Measurements from ENCODE around the gene HLF.
"Not testable (repeated sequence)": the region's sequence is repeated elsewhere in the genome, so short reads cannot be mapped to it uniquely, and the experiment has no call there.

Gene HLF

DNA sequence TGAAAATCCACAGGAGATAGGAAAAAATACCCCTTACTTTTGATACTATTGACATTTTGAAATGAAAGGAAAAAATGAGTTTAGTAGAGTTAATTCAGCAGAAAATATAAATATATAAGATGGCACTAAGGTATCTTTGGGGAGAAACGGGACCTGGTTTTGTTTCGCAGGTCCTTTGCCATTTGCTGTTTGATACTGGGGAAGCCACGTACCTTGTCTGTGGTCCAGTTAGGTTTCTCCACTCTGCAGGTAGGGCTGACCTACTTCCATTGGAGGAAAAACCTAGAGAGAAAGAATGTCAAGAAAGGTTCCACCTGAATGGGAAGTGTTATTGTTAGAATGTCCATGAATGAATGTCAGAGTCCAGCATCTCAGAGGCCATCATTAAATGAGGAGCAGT lies 48.1 kb downstream of the HLF start:
- DNase-seq: no peak

DNA sequence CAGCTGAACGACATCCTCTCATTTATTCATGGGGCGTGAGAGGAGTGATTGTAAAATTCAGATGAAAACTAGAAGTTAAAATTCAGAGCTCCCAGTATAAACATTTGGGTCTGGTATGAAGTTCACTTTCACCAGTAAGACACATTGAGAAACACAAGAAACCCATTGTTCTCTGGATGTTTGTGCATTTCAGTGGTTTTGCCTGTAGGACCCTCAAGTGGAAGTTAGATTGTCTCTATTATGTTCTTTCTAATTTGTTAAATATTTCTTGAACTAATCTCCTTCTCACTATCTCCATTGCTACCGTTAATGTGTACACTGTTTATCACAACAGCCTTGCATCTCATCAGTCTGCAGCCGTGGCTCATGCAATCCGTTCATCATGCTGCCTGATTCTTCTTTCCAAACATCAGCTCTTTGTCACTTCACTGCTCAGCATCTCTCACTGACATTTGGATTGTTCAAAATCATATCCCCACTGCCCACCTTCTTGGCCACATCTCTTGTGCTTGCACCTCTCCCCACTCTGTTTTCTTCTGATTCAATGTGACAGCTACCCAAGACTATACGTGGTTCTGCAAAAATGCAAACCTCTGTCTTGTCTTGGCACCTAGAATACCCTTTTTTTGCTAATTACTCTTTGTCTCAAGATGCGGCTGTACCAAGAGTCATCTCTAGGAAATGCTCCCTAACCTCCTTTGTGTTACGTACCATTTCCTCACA lies 49.5 kb downstream of the HLF start:
- DNase-seq: no peak

DNA sequence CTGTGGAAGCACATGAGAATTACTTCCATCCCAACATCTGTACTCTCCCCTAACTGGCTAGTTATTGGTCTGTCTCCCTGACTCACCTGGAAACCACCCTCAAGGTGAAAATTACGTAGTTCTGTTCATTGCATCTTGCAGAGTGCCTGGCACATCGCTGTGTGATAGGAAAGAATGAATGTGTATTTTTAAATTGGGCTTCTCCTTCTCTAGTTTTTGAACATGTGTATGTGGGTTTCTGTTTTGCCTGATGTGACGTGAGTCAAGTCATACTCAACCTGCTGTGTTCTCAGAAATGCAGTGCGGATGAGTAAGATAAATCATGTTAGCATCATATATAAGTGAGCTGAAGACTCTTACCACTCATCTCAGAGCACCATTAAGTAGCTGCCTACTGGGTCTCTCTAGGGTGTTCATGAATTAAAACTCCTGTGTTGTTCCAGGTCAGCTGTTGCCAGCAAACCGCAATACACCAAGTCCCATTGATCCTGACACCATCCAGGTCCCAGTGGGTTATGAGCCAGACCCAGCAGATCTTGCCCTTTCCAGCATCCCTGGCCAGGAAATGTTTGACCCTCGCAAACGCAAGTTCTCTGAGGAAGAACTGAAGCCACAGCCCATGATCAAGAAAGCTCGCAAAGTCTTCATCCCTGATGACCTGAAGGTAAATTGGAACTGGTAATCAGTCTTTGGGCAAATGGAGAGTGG lies 50.2 kb downstream of the HLF start:
- no peak for DNase-seq

DNA sequence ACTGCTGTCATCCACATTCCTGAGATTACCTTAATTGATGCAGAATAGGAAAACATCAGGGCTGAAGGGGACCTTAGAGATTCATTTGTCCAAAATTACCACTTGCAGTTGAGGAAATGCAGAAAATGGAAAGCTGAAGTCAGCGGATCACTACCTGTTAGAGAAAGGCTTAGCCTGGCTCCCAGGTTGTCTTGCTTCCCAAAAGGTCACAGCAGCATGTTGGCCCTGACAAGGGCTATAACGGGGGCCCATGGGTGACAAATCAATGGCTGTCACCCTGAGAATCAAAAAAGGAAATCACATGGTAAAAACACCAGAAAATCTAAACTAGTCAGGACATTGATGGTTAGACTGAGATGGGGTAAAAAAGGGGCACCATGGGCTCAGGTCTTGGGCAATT lies 51.7 kb downstream of the HLF start:
- DNase-seq: no peak

DNA sequence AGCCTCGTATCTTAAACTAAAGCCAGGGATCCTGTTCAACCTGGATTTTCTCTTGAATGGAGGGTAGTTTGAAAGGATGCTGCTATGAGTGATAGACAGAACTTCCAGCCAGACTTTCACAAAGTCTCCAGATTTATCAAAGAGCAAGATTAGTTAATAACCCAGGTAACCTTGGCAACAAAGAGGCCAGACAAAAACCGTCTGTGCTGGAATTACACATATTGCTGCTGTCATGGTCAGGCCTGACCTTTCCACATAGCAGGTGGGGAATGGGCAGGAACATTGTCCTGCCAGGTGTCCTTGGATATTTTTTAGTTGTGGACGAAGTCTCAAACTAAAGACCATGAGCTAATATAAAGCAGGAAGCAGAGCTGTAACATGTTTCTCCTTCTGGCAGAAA lies 52.5 kb downstream of the HLF start:
- DNase-seq: no peak

DNA sequence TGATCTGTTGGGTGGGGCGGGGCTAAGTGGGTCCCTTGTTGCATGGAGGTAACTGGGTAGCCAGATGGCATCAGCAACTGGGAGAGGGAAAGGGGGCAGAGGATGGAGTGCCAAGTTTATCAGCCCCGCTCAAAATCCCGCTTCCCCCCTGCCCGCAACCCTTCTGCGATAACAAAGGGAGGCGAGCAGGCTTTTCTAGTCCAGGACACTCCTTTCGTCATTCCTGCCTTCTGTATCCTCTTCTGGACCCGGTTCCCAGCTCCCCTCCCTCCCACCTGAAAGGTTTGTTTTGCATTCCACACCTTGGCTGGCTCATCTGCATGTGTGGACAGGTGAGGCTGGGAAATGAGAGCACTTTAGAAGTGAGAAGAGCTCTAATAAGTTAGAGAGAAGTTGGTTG lies 53.3 kb downstream of the HLF start:
- DNase-seq: no peak

DNA sequence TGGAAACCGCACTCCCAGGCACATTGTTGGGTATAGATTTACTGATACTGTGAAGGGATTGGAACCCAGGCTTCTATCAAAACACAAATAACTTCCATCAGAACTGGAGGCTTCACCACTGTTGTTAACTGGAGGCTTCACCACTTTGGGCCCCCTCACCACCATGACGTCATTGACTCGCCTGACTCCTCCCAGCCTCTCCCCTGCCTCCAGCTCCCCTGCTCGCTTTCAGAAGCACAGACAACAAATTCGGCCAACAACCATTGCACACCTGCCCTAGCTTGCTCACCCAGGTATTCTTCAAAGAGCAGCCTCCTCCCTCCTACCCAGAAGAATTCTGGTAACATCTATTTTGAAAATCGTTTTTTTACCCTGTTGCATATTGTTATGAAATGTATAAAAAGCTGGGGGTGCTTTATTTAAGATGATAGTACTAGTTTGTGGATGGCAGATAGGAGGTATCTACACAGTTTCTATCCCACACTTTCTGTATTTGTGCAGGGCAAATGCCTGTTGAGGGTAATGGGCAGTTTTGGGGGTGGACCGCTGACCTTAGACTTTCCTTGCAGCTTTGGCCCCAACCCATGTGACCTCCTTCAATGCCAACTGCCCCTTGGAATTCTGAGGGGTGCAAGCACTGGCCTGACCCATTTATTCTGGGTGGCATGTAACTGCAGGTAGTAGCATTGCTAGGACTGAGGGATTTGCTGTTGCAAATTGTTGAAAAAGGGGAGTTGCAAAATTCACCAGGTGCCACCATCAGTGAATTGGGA lies 54.1 kb downstream of the HLF start:
- DNase-seq: no peak

DNA sequence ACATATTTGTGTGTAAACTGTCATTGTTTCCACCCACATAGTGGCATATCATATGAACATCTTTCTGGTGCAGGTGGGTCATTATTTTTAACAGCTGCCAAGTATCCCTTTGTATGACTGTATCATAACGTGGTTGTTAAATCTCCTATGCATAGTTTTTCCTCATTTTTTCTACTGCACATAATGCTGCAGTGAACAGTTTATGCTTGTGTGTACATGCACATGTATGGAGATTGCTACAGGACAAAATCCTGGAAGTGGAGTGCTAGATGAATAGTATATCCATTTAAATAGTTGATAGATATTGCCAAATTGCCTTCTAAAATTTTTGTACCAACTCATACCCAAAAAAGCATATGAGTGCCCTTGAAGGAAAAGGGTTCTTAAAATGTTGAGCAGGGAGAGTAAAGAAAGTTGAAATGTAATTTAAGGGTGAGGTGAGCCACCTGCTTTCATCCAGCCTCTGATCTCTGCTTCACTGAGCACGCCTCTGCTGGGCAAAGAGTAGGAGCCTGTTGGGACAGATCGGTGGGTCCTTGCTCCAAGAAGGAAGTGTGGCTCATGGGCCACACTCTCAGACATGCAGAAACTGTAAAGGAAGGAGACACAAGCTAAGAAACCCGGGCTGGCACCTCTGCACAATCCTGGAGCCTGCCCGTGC lies 55.3 kb downstream of the HLF start:
- no peak for DNase-seq

DNA sequence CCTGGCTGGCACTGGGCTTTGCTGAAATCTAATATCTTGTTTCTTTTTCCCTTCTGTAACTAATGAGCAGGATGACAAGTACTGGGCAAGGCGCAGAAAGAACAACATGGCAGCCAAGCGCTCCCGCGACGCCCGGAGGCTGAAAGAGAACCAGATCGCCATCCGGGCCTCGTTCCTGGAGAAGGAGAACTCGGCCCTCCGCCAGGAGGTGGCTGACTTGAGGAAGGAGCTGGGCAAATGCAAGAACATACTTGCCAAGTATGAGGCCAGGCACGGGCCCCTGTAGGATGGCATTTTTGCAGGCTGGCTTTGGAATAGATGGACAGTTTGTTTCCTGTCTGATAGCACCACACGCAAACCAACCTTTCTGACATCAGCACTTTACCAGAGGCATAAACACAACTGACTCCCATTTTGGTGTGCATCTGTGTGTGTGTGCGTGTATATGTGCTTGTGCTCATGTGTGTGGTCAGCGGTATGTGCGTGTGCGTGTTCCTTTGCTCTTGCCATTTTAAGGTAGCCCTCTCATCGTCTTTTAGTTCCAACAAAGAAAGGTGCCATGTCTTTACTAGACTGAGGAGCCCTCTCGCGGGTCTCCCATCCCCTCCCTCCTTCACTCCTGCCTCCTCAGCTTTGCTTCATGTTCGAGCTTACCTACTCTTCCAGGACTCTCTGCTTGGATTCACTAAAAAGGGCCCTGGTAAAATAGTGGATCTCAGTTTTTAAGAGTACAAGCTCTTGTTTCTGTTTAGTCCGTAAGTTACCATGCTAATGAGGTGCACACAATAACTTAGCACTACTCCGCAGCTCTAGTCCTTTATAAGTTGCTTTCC lies 56.0 kb downstream of the HLF start:
- no peak for DNase-seq

DNA sequence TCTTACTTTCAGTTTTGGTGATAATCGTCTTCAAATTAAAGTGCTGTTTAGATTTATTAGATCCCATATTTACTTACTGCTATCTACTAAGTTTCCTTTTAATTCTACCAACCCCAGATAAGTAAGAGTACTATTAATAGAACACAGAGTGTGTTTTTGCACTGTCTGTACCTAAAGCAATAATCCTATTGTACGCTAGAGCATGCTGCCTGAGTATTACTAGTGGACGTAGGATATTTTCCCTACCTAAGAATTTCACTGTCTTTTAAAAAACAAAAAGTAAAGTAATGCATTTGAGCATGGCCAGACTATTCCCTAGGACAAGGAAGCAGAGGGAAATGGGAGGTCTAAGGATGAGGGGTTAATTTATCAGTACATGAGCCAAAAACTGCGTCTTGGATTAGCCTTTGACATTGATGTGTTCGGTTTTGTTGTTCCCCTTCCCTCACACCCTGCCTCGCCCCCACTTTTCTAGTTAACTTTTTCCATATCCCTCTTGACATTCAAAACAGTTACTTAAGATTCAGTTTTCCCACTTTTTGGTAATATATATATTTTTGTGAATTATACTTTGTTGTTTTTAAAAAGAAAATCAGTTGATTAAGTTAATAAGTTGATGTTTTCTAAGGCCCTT lies 56.8 kb downstream of the HLF start:
- no peak for DNase-seq

DNA sequence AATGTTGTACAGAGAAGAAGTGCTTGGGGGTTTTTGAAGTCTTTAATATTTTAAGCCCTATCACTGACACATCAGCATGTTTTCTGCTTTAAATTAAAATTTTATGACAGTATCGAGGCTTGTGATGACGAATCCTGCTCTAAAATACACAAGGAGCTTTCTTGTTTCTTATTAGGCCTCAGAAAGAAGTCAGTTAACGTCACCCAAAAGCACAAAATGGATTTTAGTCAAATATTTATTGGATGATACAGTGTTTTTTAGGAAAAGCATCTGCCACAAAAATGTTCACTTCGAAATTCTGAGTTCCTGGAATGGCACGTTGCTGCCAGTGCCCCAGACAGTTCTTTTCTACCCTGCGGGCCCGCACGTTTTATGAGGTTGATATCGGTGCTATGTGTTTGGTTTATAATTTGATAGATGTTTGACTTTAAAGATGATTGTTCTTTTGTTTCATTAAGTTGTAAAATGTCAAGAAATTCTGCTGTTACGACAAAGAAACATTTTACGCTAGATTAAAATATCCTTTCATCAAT lies 57.8 kb downstream of the HLF start:
- DNase-seq: no peak

DNA sequence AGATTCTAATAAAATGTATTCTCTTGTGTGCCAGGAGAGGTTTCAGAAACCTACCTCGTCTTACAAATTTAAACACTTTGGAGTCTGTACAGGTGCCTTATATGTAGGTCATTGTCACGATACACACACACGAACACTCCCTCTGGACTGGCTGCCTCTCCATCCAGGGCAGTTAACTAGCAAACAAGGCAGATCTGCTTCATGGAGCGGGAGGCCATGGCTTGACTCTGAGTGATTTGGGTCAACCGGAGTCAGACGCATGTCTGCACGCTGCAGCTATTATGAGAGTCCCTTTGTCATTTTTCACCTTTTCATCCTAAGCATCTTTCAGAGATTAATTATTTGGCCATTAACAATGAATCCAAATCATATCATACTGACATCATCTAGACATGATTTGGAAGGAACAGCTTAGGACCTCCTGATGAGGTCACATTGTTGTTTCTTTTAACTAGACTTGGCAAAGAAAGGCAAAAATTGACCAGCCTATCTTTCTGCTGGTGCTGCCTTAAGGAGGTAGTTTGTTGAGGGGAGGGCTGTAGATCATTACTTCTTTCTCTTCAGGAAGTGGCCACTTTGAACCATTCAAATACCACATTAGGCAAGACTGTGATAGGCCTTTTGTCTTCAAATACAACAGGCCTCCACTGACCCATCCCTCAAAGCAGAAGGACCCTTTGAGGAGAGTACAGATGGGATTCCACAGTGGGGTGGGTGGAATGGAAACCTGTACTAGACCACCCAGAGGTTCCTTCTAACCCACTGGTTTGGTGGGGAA lies 58.9 kb downstream of the HLF start:
- DNase-seq: no peak

DNA sequence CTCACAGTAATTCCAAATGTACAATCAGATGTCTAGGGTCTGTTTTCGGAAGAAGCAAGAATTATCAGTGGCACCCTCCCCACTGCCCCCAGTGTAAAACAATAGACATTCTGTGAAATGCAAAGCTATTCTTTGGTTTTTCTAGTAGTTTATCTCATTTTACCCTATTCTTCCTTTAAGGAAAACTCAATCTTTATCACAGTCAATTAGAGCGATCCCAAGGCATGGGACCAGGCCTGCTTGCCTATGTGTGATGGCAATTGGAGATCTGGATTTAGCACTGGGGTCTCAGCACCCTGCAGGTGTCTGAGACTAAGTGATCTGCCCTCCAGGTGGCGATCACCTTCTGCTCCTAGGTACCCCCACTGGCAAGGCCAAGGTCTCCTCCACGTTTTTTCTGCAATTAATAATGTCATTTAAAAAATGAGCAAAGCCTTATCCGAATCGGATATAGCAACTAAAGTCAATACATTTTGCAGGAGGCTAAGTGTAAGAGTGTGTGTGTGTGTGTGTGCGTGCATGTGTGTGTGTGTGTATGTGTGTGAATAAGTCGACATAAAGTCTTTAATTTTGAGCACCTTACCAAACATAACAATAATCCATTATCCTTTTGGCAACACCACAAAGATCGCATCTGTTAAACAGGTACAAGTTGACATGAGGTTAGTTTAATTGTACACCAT lies 59.7 kb downstream of the HLF start:
- no peak for DNase-seq

DNA sequence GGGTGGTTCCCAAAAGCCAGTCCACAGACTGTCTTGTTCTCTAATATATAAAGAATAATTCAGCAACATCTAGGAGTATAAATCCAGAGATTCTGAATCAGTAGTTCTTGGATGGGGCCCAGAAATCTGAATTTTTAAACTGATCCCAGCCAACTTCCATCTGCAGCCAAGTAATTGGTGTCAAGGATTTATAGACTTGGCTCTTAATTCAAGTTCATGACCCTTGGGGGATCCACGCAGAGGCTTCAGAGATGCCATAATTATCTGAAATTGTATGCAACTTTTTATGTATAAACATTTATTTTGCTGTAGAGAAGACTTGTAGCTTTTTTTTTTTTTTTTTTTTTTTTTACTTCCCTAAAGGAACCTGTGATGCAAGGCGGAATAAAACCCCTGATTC lies 60.6 kb downstream of the HLF start:
- no peak for DNase-seq

DNA sequence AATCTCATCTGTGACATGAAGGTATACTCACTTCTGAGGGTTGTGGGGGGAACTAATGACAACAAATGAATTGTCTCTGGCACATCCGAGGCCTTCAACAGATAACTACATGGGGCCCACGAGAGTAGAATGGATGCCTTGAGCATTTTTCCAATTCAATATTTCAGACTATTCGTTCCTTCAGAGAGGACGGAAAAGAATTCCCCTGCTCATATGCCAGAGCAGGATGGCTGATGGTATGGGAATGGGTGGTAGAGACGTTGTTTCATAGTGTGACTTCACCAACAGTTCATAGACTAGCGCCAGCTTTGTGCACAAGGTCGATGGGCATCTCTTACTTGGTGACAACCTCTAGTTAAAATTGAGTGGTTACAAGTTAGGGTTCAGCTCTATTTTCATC lies 61.3 kb downstream of the HLF start:
- no peak for DNase-seq

DNA sequence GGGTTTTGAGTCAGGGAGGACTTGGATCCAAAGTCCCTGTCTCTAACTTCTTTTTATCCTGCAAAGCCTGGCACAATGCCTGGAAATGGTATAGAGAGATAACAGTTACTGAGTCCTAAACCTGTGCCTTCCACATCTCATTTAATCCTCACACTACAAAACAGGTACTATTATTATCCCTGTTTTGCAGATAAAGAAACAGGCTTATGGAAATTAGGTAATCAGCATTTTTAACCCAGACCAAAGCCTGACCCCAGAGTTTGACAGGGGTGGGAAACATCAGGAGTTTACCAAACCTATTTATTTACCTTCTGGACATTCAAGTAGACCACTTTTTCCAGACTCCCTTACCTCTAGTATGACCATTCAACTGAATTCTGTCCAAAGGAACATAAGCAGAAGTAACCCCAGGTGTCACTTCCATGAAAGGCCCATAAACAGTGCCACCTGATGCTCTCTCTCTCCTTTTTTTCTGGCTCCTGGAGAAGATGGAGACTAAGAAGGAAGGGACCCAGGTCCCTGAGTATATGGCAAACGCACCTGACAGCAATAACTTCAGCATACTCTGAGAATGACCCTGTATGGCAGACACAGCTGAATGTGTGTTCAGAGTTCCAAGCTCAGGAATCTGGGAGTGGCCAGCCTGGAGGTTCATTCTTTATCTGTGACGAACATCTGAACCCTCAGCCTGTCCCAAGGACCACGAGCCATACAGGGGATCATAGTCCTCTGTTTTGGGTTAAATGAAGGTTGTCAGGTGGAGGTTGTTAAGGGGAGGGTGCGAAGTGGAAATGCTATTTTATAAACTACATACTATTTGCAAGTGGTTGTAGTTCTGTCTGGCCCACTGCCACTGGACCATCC lies 62.7 kb downstream of the HLF start:
- DNase-seq: no peak

DNA sequence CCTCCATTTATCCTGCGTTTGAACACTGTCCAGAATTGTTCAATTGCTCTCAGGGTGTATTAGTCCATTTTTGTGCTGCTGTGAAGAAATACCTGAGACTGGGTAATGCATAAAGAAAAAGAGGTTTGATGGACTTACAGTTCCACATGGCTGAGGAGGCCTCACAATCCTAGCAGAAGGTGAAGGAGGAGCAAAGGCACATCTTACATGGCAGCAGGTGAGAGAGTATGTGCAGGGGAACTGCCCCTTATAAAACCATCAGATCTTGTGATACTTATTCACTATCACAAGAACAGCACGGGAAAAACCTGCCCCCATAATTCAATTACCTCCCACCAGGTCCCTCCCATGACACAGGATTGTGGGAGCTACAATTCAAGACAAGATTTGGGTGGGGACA lies 63.8 kb downstream of the HLF start:
- not testable (repeated sequence) for DNase-seq

DNA sequence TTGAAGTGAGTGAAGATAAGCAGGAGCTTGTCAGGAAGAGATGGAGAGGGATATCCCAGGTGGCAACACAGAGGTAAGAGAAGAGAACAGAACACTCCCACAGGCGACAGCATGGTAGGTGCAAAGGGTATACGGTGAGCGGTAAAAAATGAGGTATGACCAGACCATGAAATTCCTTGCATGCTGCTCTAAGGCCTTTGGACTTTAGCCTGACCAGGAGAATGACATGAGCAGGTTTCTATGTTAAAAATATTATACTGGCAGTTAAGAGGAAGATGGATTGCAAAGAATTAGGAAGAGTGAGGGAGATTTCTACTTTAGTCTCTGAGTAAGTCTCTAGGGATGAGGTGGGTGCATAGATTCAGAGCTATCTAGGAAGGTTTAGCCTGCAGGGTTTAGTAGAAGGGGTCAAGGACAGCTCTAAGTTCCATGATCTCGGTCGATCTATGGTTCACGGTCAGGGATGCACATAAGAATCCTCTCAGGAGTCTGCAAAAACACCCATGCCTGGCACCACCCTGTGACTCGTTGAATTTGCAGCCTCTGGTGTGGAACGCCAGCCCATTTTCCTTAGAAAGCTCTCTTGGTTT lies 65.7 kb downstream of the HLF start:
- DNase-seq: no peak
